ENCODE data around the gene ACSL5.

- no peak for TF ChIP-seq CTCF (IDR thresholded peaks at IDR 0.05)
- TF ChIP-seq POLR2A (IDR thresholded peaks at IDR 0.05), result no peak
These were observed 14.6 kb downstream of the ACSL5 start for GRCh38 chr10:112388548-112388947.

All from testis (tissue), 2 donors.